Neural cell (in vitro differentiated cells): ENCODE results near the gene INPPL1. TPM values are rescaled to one million over a fixed set of nuclear protein-coding genes. Genes with fewer than 3 reads are reported as not detected.

Experiments
- H2AFZ ChIP-seq: fragments of 200-600, 300-800 bp; sonication (generic), shearing (Covaris generic); 2 replicates; pipeline ENCODE4 v1.6.0; 2014; ENCODE audit warnings: low read depth, mild to moderate bottlenecking, antibody characterized with exemption, low read length, moderate library complexity
- H3F3A ChIP-seq: fragments of 200-600 bp; shearing (Covaris generic); 2 replicates; pipeline ENCODE4 v1.6.1; 2016; ENCODE audit warnings: mild to moderate bottlenecking, moderate library complexity, mixed read lengths, antibody characterized with exemption, low read length; ENCODE audit not compliant: insufficient read depth, poor library complexity, severe bottlenecking
- H3K27ac ChIP-seq: fragments of 200-600, 300-800 bp; sonication (generic), shearing (Covaris generic); 2 replicates; pipeline ENCODE4 v1.5.1; 2014; ENCODE audit warnings: mild to moderate bottlenecking, low read length, moderate library complexity
- H3K27me3 ChIP-seq: fragments of 300-800, 200-600 bp; sonication (generic), shearing (Covaris generic); 2 replicates; pipeline ENCODE4 v1.6.0; 2014; ENCODE audit warnings: mild to moderate bottlenecking, low read depth, low read length, moderate library complexity; ENCODE audit not compliant: insufficient read depth
- H3K36me3 ChIP-seq: fragments of 300-800, 200-600 bp; sonication (generic), shearing (Covaris generic); 2 replicates; pipeline ENCODE4 v1.5.1; 2014; ENCODE audit warnings: mild to moderate bottlenecking, antibody characterized with exemption, low read length, moderate library complexity; ENCODE audit not compliant: insufficient read depth
- H3K4me2 ChIP-seq: fragments of 300-800, 200-600 bp; sonication (generic), shearing (Covaris generic); 2 replicates; pipeline ENCODE4 v1.6.0; 2014; ENCODE audit warnings: mild to moderate bottlenecking, low read length
- H3K4me3 ChIP-seq: fragments of 300-800, 200-600 bp; sonication (generic), shearing (Covaris generic); 2 replicates; pipeline ENCODE4 v1.5.1; 2014; ENCODE audit warnings: mild to moderate bottlenecking, low read length, moderate library complexity
- H3K79me2 ChIP-seq: fragments of 200-600 bp; shearing (Covaris generic); replicated peaks from 2 replicates; pipeline ENCODE4 v1.6.0; 2014; ENCODE audit warnings: mild to moderate bottlenecking, low read length, moderate library complexity; ENCODE audit not compliant: insufficient read depth
- H3K9ac ChIP-seq: fragments of 300-800, 200-600 bp; sonication (generic), shearing (Covaris generic); 2 replicates; pipeline ENCODE4 v1.6.1; 2016; ENCODE audit warnings: mild to moderate bottlenecking, low read length, mixed read lengths
- H3K9me2 ChIP-seq: fragments of 200-600 bp; shearing (Covaris generic); 2 replicates; pipeline ENCODE4 v1.6.1; 2016; ENCODE audit warnings: mild to moderate bottlenecking, low read length, mixed read lengths; ENCODE audit not compliant: insufficient read depth
- H3K9me3 ChIP-seq: fragments of 200-600, 300-800 bp; sonication (generic), shearing (Covaris generic); 2 replicates; pipeline ENCODE4 v1.6.1; 2016; ENCODE audit warnings: mild to moderate bottlenecking, mixed run types, low read length, moderate library complexity, mixed read lengths
- H4K20me1 ChIP-seq: fragments of 200-600 bp; shearing (Covaris generic); 2 replicates; pipeline ENCODE4 v1.6.1; 2016; ENCODE audit warnings: mild to moderate bottlenecking, mixed run types; ENCODE audit not compliant: insufficient read depth
- EP300 ChIP-seq: fragments of 450-650 bp; conservative IDR thresholded peaks from 2 replicates; pipeline ENCODE4 v1.6.1; 2014; ENCODE audit warnings: antibody characterized with exemption, mild to moderate bottlenecking, moderate library complexity; ENCODE audit not compliant: poor library complexity, severe bottlenecking
- EZH2 ChIP-seq: fragments of 200-600, 300-800 bp; shearing (Covaris generic), sonication (generic); IDR thresholded peaks from 2 replicates; pipeline ENCODE4 v1.6.1; 2014; ENCODE audit warnings: antibody characterized with exemption, low read length, borderline replicate concordance, mild to moderate bottlenecking; ENCODE audit not compliant: insufficient read depth, poor library complexity, severe bottlenecking
- MXI1 ChIP-seq: fragments of 450-650 bp; conservative IDR thresholded peaks from 2 replicates; pipeline ENCODE4 v1.6.1; 2014; ENCODE audit warnings: antibody characterized with exemption, mild to moderate bottlenecking; ENCODE audit not compliant: poor library complexity, severe bottlenecking
- POLR2AphosphoS5 ChIP-seq: IDR thresholded peaks from 2 replicates; pipeline ENCODE4 v1.6.1; 2012
- RAD21 ChIP-seq: fragments of 450-650 bp; conservative IDR thresholded peaks from 2 replicates; pipeline ENCODE4 v1.6.1; 2014; ENCODE audit warnings: antibody characterized with exemption, mild to moderate bottlenecking, moderate library complexity
- SMC3 ChIP-seq: fragments of 450-650 bp; conservative IDR thresholded peaks from 2 replicates; pipeline ENCODE4 v1.6.1; 2014; ENCODE audit warnings: antibody characterized with exemption, mild to moderate bottlenecking, moderate library complexity; ENCODE audit not compliant: poor library complexity
- TAF1 ChIP-seq: IDR thresholded peaks from 2 replicates; pipeline ENCODE4 v1.6.1; 2012; ENCODE audit warnings: low read depth
- polyA plus RNA-seq: library from polyadenylated mRNA; depleted of rRNA; stranded (reverse); fragments of >200 nt; gene quantifications from 2 replicates; pipeline ENCODE4 v1.2.3, GENCODE V29; 2014
- TF ChIP-seq, protein P1 (sequence below): fragments of 450-650 bp; IDR thresholded peaks from 2 replicates; pipeline ENCODE4 v1.5.1; 2014; ENCODE audit warnings: antibody characterized with exemption, mild to moderate bottlenecking, moderate library complexity; ENCODE audit not compliant: poor library complexity, severe bottlenecking
- TF ChIP-seq, protein P2 (sequence below): IDR thresholded peaks from 2 replicates; pipeline ENCODE4 v1.6.1; 2012; ENCODE audit warnings: borderline replicate concordance

INPPL1 gene
- polyA plus RNA-seq, 1 donor from 2014 or later: 2.0 TPM

DNA sequence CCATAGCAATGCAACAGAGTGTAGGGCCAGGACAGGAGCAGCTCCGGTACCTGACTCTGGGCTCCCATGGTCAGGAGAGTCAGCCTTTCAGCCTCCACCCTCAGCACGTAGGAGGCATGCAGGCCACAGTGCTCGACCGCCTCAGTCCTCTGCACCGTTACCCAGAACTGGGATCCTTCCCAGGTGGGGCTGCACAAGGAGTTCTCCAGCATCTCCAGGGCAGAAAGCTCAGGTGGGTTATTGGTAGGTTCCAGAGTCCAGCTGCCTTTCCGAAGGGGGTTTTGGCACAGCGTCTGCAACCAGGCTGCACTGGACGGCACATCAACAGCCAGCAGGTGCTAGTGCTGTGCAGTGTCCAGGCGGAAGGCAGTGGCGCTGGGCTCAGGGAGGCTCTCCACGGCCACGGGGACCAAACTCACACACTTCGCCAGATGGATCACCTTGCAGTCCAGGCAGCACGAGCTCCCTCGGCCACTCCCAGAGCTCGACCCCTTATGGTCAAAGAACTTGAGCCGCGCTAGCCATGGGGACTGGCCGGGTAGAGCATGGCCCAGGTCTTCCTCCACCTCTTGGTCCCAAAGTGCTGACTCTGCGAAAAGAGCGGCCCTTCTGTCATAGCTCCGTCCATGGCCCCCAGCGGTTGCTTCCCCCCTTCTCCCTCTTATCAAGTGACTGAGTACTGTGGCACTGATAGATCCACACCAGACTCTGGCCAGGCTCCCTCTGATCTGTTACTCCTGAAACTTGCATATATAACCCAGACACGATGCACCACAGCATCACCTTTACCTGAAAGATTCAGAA lies 26.3 kb downstream of the INPPL1 start:
- Histone ChIP-seq H3K4me3 (no peak overlapping the region), H3F3A (no peaks in the 10 kb centered on the region), H2AFZ (no peak overlapping the region), H3K9me2 (no peaks in the 10 kb centered on the region), H3K79me2 (no peaks in the 10 kb centered on the region), H3K27ac (no peak overlapping the region), H4K20me1 (no peaks in the 10 kb centered on the region), H3K9ac (no peak overlapping the region), H3K9me3 (no peaks in the 10 kb centered on the region), H3K36me3 (no peaks in the 10 kb centered on the region), H3K27me3 (peaks cover 21% of the 10 kb centered on the region), H3K4me2 (no peak overlapping the region)
- TF ChIP-seq SMC3 (no peak), RAD21 (no peak)
- TF ChIP-seq, protein P1, sequence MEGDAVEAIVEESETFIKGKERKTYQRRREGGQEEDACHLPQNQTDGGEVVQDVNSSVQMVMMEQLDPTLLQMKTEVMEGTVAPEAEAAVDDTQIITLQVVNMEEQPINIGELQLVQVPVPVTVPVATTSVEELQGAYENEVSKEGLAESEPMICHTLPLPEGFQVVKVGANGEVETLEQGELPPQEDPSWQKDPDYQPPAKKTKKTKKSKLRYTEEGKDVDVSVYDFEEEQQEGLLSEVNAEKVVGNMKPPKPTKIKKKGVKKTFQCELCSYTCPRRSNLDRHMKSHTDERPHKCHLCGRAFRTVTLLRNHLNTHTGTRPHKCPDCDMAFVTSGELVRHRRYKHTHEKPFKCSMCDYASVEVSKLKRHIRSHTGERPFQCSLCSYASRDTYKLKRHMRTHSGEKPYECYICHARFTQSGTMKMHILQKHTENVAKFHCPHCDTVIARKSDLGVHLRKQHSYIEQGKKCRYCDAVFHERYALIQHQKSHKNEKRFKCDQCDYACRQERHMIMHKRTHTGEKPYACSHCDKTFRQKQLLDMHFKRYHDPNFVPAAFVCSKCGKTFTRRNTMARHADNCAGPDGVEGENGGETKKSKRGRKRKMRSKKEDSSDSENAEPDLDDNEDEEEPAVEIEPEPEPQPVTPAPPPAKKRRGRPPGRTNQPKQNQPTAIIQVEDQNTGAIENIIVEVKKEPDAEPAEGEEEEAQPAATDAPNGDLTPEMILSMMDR: no peak

DNA sequence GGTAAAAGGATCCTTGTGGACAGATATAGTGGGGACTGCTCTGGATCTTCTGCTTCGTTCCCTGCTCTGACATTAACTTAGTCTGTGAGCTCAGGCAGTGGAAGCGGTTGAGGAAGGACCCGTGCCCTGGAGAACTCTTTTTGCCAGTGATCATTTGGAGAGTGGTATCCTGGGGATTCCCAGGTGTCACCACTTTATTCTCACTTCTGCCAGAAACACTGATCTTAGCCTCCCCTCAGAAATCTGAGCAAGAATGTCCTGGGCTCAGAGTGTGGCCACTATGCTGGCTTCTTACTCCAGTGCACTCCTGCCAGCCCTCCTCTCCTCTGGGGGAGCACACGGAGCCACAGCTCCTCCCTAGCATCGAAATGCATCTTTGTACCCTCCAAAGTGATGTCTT lies 27.0 kb downstream of the INPPL1 start:
- H3K27me3 ChIP-seq: peaks cover 13% of the 10 kb centered on the region
- no peak overlapping the region for H3K27ac ChIP-seq
- H3K4me3 ChIP-seq: no peak overlapping the region
- H3K9me3 ChIP-seq: no peaks in the 10 kb centered on the region
- no peaks in the 10 kb centered on the region for H3K79me2 ChIP-seq
- H3K9ac ChIP-seq: no peak overlapping the region
- no peak overlapping the region for H3K4me2 ChIP-seq
- H4K20me1 ChIP-seq: no peaks in the 10 kb centered on the region
- no peaks in the 10 kb centered on the region for H3F3A ChIP-seq
- H2AFZ ChIP-seq: no peak overlapping the region
- no peaks in the 10 kb centered on the region for H3K36me3 ChIP-seq
- H3K9me2 ChIP-seq: no peaks in the 10 kb centered on the region
- no peak for TF ChIP-seq EP300
- no peak for TF ChIP-seq SMC3
- TF ChIP-seq MXI1: no peak
- TF ChIP-seq, protein P2, sequence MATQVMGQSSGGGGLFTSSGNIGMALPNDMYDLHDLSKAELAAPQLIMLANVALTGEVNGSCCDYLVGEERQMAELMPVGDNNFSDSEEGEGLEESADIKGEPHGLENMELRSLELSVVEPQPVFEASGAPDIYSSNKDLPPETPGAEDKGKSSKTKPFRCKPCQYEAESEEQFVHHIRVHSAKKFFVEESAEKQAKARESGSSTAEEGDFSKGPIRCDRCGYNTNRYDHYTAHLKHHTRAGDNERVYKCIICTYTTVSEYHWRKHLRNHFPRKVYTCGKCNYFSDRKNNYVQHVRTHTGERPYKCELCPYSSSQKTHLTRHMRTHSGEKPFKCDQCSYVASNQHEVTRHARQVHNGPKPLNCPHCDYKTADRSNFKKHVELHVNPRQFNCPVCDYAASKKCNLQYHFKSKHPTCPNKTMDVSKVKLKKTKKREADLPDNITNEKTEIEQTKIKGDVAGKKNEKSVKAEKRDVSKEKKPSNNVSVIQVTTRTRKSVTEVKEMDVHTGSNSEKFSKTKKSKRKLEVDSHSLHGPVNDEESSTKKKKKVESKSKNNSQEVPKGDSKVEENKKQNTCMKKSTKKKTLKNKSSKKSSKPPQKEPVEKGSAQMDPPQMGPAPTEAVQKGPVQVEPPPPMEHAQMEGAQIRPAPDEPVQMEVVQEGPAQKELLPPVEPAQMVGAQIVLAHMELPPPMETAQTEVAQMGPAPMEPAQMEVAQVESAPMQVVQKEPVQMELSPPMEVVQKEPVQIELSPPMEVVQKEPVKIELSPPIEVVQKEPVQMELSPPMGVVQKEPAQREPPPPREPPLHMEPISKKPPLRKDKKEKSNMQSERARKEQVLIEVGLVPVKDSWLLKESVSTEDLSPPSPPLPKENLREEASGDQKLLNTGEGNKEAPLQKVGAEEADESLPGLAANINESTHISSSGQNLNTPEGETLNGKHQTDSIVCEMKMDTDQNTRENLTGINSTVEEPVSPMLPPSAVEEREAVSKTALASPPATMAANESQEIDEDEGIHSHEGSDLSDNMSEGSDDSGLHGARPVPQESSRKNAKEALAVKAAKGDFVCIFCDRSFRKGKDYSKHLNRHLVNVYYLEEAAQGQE: no peak
- no peak for TF ChIP-seq TAF1
- TF ChIP-seq POLR2AphosphoS5: no peak
- TF ChIP-seq EZH2: no peak
